SK-N-SH treated with all-trans-retinoic acid at 6 μM for 48 hours (cell line): Measurements from ENCODE around the gene GJD2.

ENCODE experiments used
- ATAC-seq: fragments of 200-7000 bp; cut with Tn5 transposase; 3 replicates; pipeline ENCODE4 v1.9.1; 2020; ENCODE audit warnings: mild to moderate bottlenecking, moderate library complexity
- BACH2 ChIP-seq: fragments of 250-450 bp; sonication (Bioruptor Pico); IDR thresholded peaks from 2 replicates; pipeline ENCODE4 v1.9.0; 2021; ENCODE audit warnings: mild to moderate bottlenecking, borderline replicate concordance
- CREB5 ChIP-seq: fragments of 250-450 bp; sonication (Bioruptor Pico); IDR thresholded peaks from 2 replicates; pipeline ENCODE4 v1.5.1; 2020; ENCODE audit warnings: low read depth, mild to moderate bottlenecking, moderate library complexity
- CSDC2 ChIP-seq: fragments of 250-450 bp; sonication (Bioruptor Pico); IDR thresholded peaks from 2 replicates; pipeline ENCODE4 v1.5.0; 2020; ENCODE audit warnings: mild to moderate bottlenecking, moderate library complexity
- CSRNP3 ChIP-seq: fragments of 250-450 bp; sonication (Bioruptor Pico); IDR thresholded peaks from 2 replicates; pipeline ENCODE4 v1.5.1; 2021; ENCODE audit warnings: mild to moderate bottlenecking, moderate library complexity
- ISL1 ChIP-seq: fragments of 250-450 bp; sonication (Bioruptor Pico); IDR thresholded peaks from 2 replicates; pipeline ENCODE4 v2.1.2; 2022; ENCODE audit warnings: mild to moderate bottlenecking, moderate library complexity
- OSR1 ChIP-seq: fragments of 250-450 bp; sonication (Bioruptor Pico); IDR thresholded peaks from 2 replicates; pipeline ENCODE4 v1.8.0; 2022; ENCODE audit warnings: moderate library complexity, mild to moderate bottlenecking, inconsistent platforms
- PATZ1 ChIP-seq: fragments of 250-450 bp; sonication (Bioruptor Pico); IDR thresholded peaks from 2 replicates; pipeline ENCODE4 v1.8.0; 2020; ENCODE audit warnings: mild to moderate bottlenecking, moderate library complexity, borderline replicate concordance
- POU6F1 ChIP-seq: fragments of 250-450 bp; sonication (Bioruptor Pico); IDR thresholded peaks from 2 replicates; pipeline ENCODE4 v1.8.0; 2021; ENCODE audit warnings: low read depth, mild to moderate bottlenecking, moderate library complexity, borderline replicate concordance
- PPARA ChIP-seq: fragments of 250-450 bp; sonication (Bioruptor Pico); IDR thresholded peaks from 2 replicates; pipeline ENCODE4 v1.5.0; 2020; ENCODE audit warnings: mild to moderate bottlenecking, borderline replicate concordance
- RARB ChIP-seq: fragments of 250-450 bp; sonication (Bioruptor Pico); IDR thresholded peaks from 2 replicates; pipeline ENCODE4 v1.8.0; 2021; ENCODE audit warnings: mild to moderate bottlenecking, moderate library complexity
- SNAI2 ChIP-seq: fragments of 250-450 bp; sonication (Bioruptor Pico); IDR thresholded peaks from 2 replicates; pipeline ENCODE4 v1.5.0; 2020; ENCODE audit warnings: mild to moderate bottlenecking, moderate library complexity
- TCF4 ChIP-seq: fragments of 250-450 bp; sonication (Bioruptor Pico); IDR thresholded peaks from 2 replicates; pipeline ENCODE4 v1.8.0; 2021; ENCODE audit warnings: mild to moderate bottlenecking, moderate library complexity, borderline replicate concordance
- TOX ChIP-seq: fragments of 250-450 bp; sonication (Bioruptor Pico); IDR thresholded peaks from 2 replicates; pipeline ENCODE4 v1.8.0; 2021; ENCODE audit warnings: mild to moderate bottlenecking, moderate library complexity, borderline replicate concordance
- TSHZ2 ChIP-seq: fragments of 250-450 bp; sonication (Bioruptor Pico); IDR thresholded peaks from 2 replicates; pipeline ENCODE4 v1.5.0; 2020; ENCODE audit warnings: mild to moderate bottlenecking, moderate library complexity
- ZC3H10 ChIP-seq: fragments of 250-450 bp; sonication (Bioruptor Pico); IDR thresholded peaks from 2 replicates; pipeline ENCODE4 v1.5.1; 2021; ENCODE audit warnings: mild to moderate bottlenecking, moderate library complexity
- ZFP30 ChIP-seq: fragments of 450-650 bp; formaldehyde crosslinking; IDR thresholded peaks from 2 replicates; pipeline ENCODE4 v1.5.0; 2022; ENCODE audit warnings: mild to moderate bottlenecking, moderate library complexity
- ZNF565 ChIP-seq: fragments of 450-650 bp; formaldehyde crosslinking; conservative IDR thresholded peaks from 2 replicates; pipeline ENCODE4 v1.5.0; 2020; ENCODE audit warnings: low read depth, mild to moderate bottlenecking, moderate library complexity
- ZNF70 ChIP-seq: fragments of 450-650 bp; formaldehyde crosslinking; IDR thresholded peaks from 2 replicates; pipeline ENCODE4 v1.5.0; 2020; ENCODE audit warnings: mild to moderate bottlenecking, moderate library complexity

Gene GJD2

GRCh38 chr15:34721157-34721801 lies 33.5 kb downstream of the GJD2 start:
- no peak for ATAC-seq
- TF ChIP-seq PPARA (CRISPR knock-in tag) = no peak
- TF ChIP-seq ZNF70 (CRISPR knock-in tag) = peak; percentile 92
- TF ChIP-seq, all 23 proteins: peak for 1

- no peak for ATAC-seq
- no peak for TF ChIP-seq CREB5 (CRISPR knock-in tag)
- no peak for TF ChIP-seq ZNF565 (CRISPR knock-in tag)
Measured at GRCh38 chr15:34719695-34720094, 35.1 kb downstream of the GJD2 start.

GRCh38 chr15:34718681-34719665 lies 35.8 kb downstream of the GJD2 start:
- no peak for TF ChIP-seq ZFP30 (CRISPR knock-in tag)
- TF ChIP-seq CSRNP3 (CRISPR knock-in tag) = no peak
- TF ChIP-seq RARB = no peak
- no peak for TF ChIP-seq PPARA (CRISPR knock-in tag)
- TF ChIP-seq POU6F1 = no peak
- no peak for TF ChIP-seq TSHZ2 (CRISPR knock-in tag)
- TF ChIP-seq TCF4 (CRISPR knock-in tag) = no peak
- no peak for TF ChIP-seq BACH2 (CRISPR knock-in tag)
- no peak for TF ChIP-seq CREB5 (CRISPR knock-in tag)
- no peak for TF ChIP-seq OSR1 (CRISPR knock-in tag)
- TF ChIP-seq CSDC2 (CRISPR knock-in tag) = no peak
- no peak for TF ChIP-seq PATZ1
- TF ChIP-seq TOX = no peak
- TF ChIP-seq SNAI2 (CRISPR knock-in tag) = no peak
- no peak for TF ChIP-seq ZNF565 (CRISPR knock-in tag)
- TF ChIP-seq ZC3H10 (CRISPR knock-in tag) = no peak
- no peak for TF ChIP-seq ISL1
- ATAC-seq = no peak
